ENCODE results near the gene GSAP. TPM values are rescaled to one million over a fixed set of nuclear protein-coding genes. Genes with fewer than 3 reads are reported as not detected.
"Not testable (repeated sequence)": the region's sequence is repeated elsewhere in the genome, so short reads cannot be mapped to it uniquely, and the experiment has no call there.

Gene GSAP, protein sequence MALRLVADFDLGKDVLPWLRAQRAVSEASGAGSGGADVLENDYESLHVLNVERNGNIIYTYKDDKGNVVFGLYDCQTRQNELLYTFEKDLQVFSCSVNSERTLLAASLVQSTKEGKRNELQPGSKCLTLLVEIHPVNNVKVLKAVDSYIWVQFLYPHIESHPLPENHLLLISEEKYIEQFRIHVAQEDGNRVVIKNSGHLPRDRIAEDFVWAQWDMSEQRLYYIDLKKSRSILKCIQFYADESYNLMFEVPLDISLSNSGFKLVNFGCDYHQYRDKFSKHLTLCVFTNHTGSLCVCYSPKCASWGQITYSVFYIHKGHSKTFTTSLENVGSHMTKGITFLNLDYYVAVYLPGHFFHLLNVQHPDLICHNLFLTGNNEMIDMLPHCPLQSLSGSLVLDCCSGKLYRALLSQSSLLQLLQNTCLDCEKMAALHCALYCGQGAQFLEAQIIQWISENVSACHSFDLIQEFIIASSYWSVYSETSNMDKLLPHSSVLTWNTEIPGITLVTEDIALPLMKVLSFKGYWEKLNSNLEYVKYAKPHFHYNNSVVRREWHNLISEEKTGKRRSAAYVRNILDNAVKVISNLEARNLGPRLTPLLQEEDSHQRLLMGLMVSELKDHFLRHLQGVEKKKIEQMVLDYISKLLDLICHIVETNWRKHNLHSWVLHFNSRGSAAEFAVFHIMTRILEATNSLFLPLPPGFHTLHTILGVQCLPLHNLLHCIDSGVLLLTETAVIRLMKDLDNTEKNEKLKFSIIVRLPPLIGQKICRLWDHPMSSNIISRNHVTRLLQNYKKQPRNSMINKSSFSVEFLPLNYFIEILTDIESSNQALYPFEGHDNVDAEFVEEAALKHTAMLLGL
- total RNA-seq = 10 to 100 TPM in 2 of 3 donors, 1 to 10 TPM in 1; 8.0 to 16.7 (median 14.2) TPM
- long read RNA-seq, donor 1, partial matches to known transcripts = 1 of 11 reads
- long read RNA-seq, donor 1, other reads (novel, unspliced or antisense) = 6 of 11 reads
- long read RNA-seq, donor 2 = 0 reads

- H3K4me3 ChIP-seq = peak within 1 kb of the TSS; percentile 77
- no peaks in the 10 kb centered on the region for H3K36me3 ChIP-seq (ENCODE audit: low read depth)
- peaks cover 8% of the 10 kb centered on the region for H3K4me1 ChIP-seq (ENCODE audit: low read depth)
- DNase-seq (peak; percentile 77 to 87 (median 82)), ATAC-seq (peak; percentile 86)
- no peak for TF ChIP-seq CTCF (IDR thresholded peaks at IDR 0.05)
- intact Hi-C loops (cut with DNase I, micrococcal nuclease) = no loop called here
- no peaks in the 10 kb centered on the region for H3K9me3 ChIP-seq
Measured at GRCh38 chr7:77415823-77416620, at the start of gene GSAP. GSAP (minus strand) TSS chr7:77416349; CDS start chr7:77416321, 28 bp downstream.

DNA sequence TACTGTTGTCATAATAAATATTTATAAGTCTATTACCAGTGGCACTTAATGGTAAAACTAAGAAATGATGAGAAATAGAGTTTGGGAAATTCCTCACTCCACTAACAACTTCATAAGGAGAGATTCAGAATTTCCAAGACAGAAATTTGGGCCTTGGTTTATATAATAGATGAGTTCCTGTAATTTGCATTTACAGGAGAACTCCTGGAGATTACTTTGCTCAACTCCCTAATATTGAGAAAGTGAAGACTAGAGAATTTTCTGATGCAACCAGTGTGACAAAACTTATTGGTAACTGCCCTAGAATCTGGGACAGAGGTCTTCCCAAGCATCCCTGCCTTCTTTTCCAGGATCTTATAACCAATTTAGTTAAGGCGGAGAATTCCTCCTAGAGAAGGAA, 49.1 kb upstream of the GSAP start:
- ATAC-seq (no peak), DNase-seq (no peak)
- Histone ChIP-seq H3K9me3 (no peaks in the 10 kb centered on the region), H3K4me3 (no peak overlapping the region), H3K4me1 (ENCODE audit: low read depth) (no peaks in the 10 kb centered on the region), H3K36me3 (ENCODE audit: low read depth) (no peaks in the 10 kb centered on the region)
- intact Hi-C loops (cut with DNase I, micrococcal nuclease) = no loop called here
- TF ChIP-seq CTCF (IDR thresholded peaks at IDR 0.05) = no peak

DNA sequence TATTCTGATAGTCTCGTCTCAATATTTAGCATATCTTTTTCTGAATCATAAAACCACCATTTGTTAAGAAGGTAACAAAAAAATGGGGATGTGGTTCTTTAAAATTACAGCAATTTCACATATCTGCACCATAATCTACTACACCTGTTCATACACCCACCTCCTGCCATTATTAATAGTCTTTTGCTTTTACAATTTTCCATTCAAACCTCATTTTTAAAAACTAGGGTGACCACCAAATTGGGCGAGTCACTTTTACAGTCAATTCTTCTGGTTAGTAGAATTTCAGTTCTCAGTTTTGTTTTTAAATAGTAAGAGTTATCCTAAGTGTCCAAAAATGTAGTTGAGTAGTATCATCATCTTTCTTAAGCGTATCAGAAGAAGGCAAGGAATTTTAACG, 48.4 kb upstream of the GSAP start:
- H3K4me3 ChIP-seq = no peak overlapping the region
- no peaks in the 10 kb centered on the region for H3K9me3 ChIP-seq
- ATAC-seq = no peak
- intact Hi-C loops (cut with DNase I, micrococcal nuclease) = no loop called here
- no peaks in the 10 kb centered on the region for H3K36me3 ChIP-seq (ENCODE audit: low read depth)
- no peak for TF ChIP-seq CTCF (IDR thresholded peaks at IDR 0.05)
- H3K4me1 ChIP-seq (ENCODE audit: low read depth) = no peaks in the 10 kb centered on the region
- DNase-seq = no peak

DNA sequence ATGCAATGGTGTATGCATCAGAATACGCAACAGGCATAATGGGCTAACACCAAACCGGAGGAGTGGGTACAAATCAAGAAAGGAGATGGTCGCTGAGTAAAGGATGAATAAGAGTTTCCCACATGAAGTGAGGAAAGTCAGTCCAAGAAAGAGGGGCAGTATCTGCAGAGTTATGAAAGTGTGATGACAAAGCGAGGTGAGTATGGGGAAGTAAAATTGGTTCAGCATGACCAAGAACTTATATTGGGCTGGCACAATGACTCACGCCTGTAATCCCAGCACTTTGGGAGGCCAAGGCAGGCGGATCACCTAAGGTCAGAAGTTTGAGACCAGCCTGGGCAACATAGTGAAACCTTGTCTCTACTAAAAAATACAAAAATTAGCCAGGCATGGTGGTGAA, 47.5 kb upstream of the GSAP start:
- H3K36me3 ChIP-seq (ENCODE audit: low read depth); H3K4me3 ChIP-seq; intact Hi-C loops (cut with DNase I, micrococcal nuclease); DNase-seq; H3K4me1 ChIP-seq (ENCODE audit: low read depth); H3K9me3 ChIP-seq: not testable (repeated sequence)
- peak; percentile 60 for ATAC-seq

GRCh38 chr7:77461842-77462241, 45.7 kb upstream of the GSAP start:
- no peaks in the 10 kb centered on the region for H3K36me3 ChIP-seq (ENCODE audit: low read depth)
- H3K4me3 ChIP-seq = no peak overlapping the region
- H3K4me1 ChIP-seq (ENCODE audit: low read depth) = no peaks in the 10 kb centered on the region
- no peak for TF ChIP-seq CTCF (IDR thresholded peaks at IDR 0.05)
- no peak for ATAC-seq
- intact Hi-C loops (cut with DNase I, micrococcal nuclease) = no loop called here
- DNase-seq = no peak
- H3K9me3 ChIP-seq = no peaks in the 10 kb centered on the region
